ENCODE results near the gene PHACTR2.
"Not testable (repeated sequence)": the region's sequence is repeated elsewhere in the genome, so short reads cannot be mapped to it uniquely, and the experiment has no call there.

Gene PHACTR2

GRCh38 chr6:143677891-143678791 lies at the start of gene PHACTR2:
Gene PHACTR2, plus strand, starts transcription at chr6:143677965. Its CDS starts 199 bp downstream, at chr6:143678164.
- DNase-seq (ENCODE audit: low spot score), result peak; percentile 35

- no peak for DNase-seq (ENCODE audit: low spot score)
These were observed 48.4 kb upstream of the PHACTR2 start for GRCh38 chr6:143629104-143630080.

GRCh38 chr6:143631196-143631595 lies 46.6 kb upstream of the PHACTR2 start:
- not testable (repeated sequence) for DNase-seq (ENCODE audit: low spot score)

- DNase-seq (ENCODE audit: low spot score), result no peak
These were observed 44.9 kb upstream of the PHACTR2 start for GRCh38 chr6:143632894-143633293.

- DNase-seq (ENCODE audit: low spot score), result no peak
These were observed 43.3 kb upstream of the PHACTR2 start for GRCh38 chr6:143634486-143634885.

GRCh38 chr6:143637691-143638090 lies 40.1 kb upstream of the PHACTR2 start:
- DNase-seq (ENCODE audit: low spot score), result no peak

GRCh38 chr6:143642403-143642802 lies 35.4 kb upstream of the PHACTR2 start:
- no peak for DNase-seq (ENCODE audit: low spot score)

GRCh38 chr6:143647191-143647590 lies 30.6 kb upstream of the PHACTR2 start:
- DNase-seq (ENCODE audit: low spot score), result no peak

GRCh38 chr6:143647732-143648131 lies 30.0 kb upstream of the PHACTR2 start:
- DNase-seq (ENCODE audit: low spot score), result no peak

- DNase-seq (ENCODE audit: low spot score), result not testable (repeated sequence)
These were observed 28.4 kb upstream of the PHACTR2 start for GRCh38 chr6:143649319-143649718.

- not testable (repeated sequence) for DNase-seq (ENCODE audit: low spot score)
These were observed 26.4 kb upstream of the PHACTR2 start for GRCh38 chr6:143651328-143651727.

GRCh38 chr6:143652841-143653331 lies 24.9 kb upstream of the PHACTR2 start:
- no peak for DNase-seq (ENCODE audit: low spot score)

- DNase-seq (ENCODE audit: low spot score), result no peak
These were observed 22.2 kb upstream of the PHACTR2 start for GRCh38 chr6:143655541-143655940.

- no peak for DNase-seq (ENCODE audit: low spot score)
These were observed 21.7 kb upstream of the PHACTR2 start for GRCh38 chr6:143656026-143656425.

- no peak for DNase-seq (ENCODE audit: low spot score)
These were observed 20.0 kb upstream of the PHACTR2 start for GRCh38 chr6:143657809-143658208.

GRCh38 chr6:143660170-143660569 lies 17.6 kb upstream of the PHACTR2 start:
- not testable (repeated sequence) for DNase-seq (ENCODE audit: low spot score)

- no peak for DNase-seq (ENCODE audit: low spot score)
These were observed 13.6 kb upstream of the PHACTR2 start for GRCh38 chr6:143664171-143664570.

GRCh38 chr6:143666007-143666406 lies 11.8 kb upstream of the PHACTR2 start:
- not testable (repeated sequence) for DNase-seq (ENCODE audit: low spot score)

GRCh38 chr6:143669483-143669882 lies 8.3 kb upstream of the PHACTR2 start:
- not testable (repeated sequence) for DNase-seq (ENCODE audit: low spot score)

- no peak for DNase-seq (ENCODE audit: low spot score)
These were observed 4.1 kb upstream of the PHACTR2 start for GRCh38 chr6:143673669-143674068.

- DNase-seq (ENCODE audit: low spot score), result no peak
These were observed 3.0 kb upstream of the PHACTR2 start for GRCh38 chr6:143674483-143675381.

Data from globus pallidus (tissue), 1 donor.